Spinal cord (tissue), 10 donors: ENCODE results near the gene DIP2C. TPM values are rescaled to one million over a fixed set of nuclear protein-coding genes. Genes with fewer than 3 reads are reported as not detected.

Source experiments
- DNase-seq, 6 donors: peaks; one replicate each; pipeline versions ENCODE4 v3.0.0 to v3.0.0-alpha.2; 2013 to 2015; ENCODE audit warnings: low spot score in 6 of 6, low read depth in 4 of 6
- H3K27ac ChIP-seq: one replicate; pipeline ENCODE4 v1.5.1; 2013; ENCODE audit warnings: low read depth, low read length, control low read depth
- H3K27me3 ChIP-seq: one replicate; pipeline ENCODE4 v1.6.1; 2013; ENCODE audit warnings: low read length; ENCODE audit not compliant: control insufficient read depth, insufficient read depth
- H3K36me3 ChIP-seq: one replicate; pipeline ENCODE4 v1.6.1; 2013; ENCODE audit warnings: low read length; ENCODE audit not compliant: control insufficient read depth, insufficient read depth
- H3K4me1 ChIP-seq: one replicate; pipeline ENCODE4 v1.6.1; 2013; ENCODE audit warnings: low read length; ENCODE audit not compliant: control insufficient read depth, insufficient read depth
- H3K4me3 ChIP-seq: one replicate; pipeline ENCODE4 v1.5.1; 2013; ENCODE audit warnings: low read depth, low read length, control low read depth
- H3K9me3 ChIP-seq: one replicate; pipeline ENCODE4 v1.6.1; 2013; ENCODE audit warnings: low read length; ENCODE audit not compliant: control insufficient read depth, insufficient read depth
- WGBS: methylation state at CpG from one replicate; pipeline ENCODE4 v1.1.5; 2013; ENCODE audit warnings: missing lambda C conversion rate; ENCODE audit not compliant: insufficient coverage; 5-methylcytosine and 5-hydroxymethylcytosine counted together
- polyA plus RNA-seq, 2 donors: library from polyadenylated mRNA; unstranded; fragments of 120-200 nt; gene quantifications; one replicate each; pipeline ENCODE4 v1.2.1, GENCODE V29; 2013; ENCODE audit not compliant: insufficient read length in 2 of 2
- total RNA-seq, 2 donors: library from RNA; depleted of rRNA in 1 of 2; stranded (reverse); fragments of 120-200 nt in 1 of 2; fragments of >200 nt in 1 of 2; gene quantifications; one replicate each; pipeline versions ENCODE4 v1.2.3 to v1.2.4, GENCODE V29; 2013 to 2014
- donor health status: healthy.

Gene DIP2C
- total and polyA plus RNA-seq, 4 donors, result 15.4 to 36.3 (median 29.3) TPM

- Histone ChIP-seq H3K36me3 (peaks cover 70% of the 10 kb centered on the region), H3K9me3 (no peaks in the 10 kb centered on the region), H3K27me3 (no peaks in the 10 kb centered on the region), H3K4me1 (peaks cover 27% of the 10 kb centered on the region), H3K27ac (no peak overlapping the region), H3K4me3 (no peak overlapping the region)
- DNase-seq, result no peak
- WGBS, result 96% methylated on average over 23 of the region's 23 CpGs
Observed at GRCh38 chr10:389836-390448, 299.5 kb downstream of the DIP2C start.

- DNase-seq, result no peak
- Histone ChIP-seq H3K4me3 (no peak overlapping the region), H3K9me3 (no peaks in the 10 kb centered on the region), H3K36me3 (peaks cover 76% of the 10 kb centered on the region), H3K27me3 (no peaks in the 10 kb centered on the region), H3K27ac (no peak overlapping the region), H3K4me1 (peaks cover 23% of the 10 kb centered on the region)
- WGBS, result 91% methylated on average over 5 of the region's 16 CpGs
Observed at GRCh38 chr10:389261-389790, 300.1 kb downstream of the DIP2C start.

- no peak overlapping the region for H3K27ac ChIP-seq
- peaks cover 20% of the 10 kb centered on the region for H3K4me1 ChIP-seq
- DNase-seq, result no peak
- H3K9me3 ChIP-seq, result no peaks in the 10 kb centered on the region
- H3K27me3 ChIP-seq, result no peaks in the 10 kb centered on the region
- no peak overlapping the region for H3K4me3 ChIP-seq
- 97% methylated on average over 11 of the region's 13 CpGs for WGBS
- H3K36me3 ChIP-seq, result peaks cover 83% of the 10 kb centered on the region
Observed at GRCh38 chr10:388661-389045, 300.8 kb downstream of the DIP2C start.

- Histone ChIP-seq H3K4me3 (no peak overlapping the region), H3K4me1 (peaks cover 20% of the 10 kb centered on the region), H3K36me3 (peaks cover 83% of the 10 kb centered on the region), H3K27ac (no peak overlapping the region), H3K9me3 (no peaks in the 10 kb centered on the region), H3K27me3 (no peaks in the 10 kb centered on the region)
- DNase-seq, result no peak
- 78% methylated on average over 9 of the region's 16 CpGs for WGBS
Observed at GRCh38 chr10:387909-388660, 301.4 kb downstream of the DIP2C start.

- no peak for DNase-seq
- H3K27me3 ChIP-seq, result no peaks in the 10 kb centered on the region
- peaks cover 16% of the 10 kb centered on the region for H3K4me1 ChIP-seq
- no peak overlapping the region for H3K27ac ChIP-seq
- peaks cover 78% of the 10 kb centered on the region for H3K36me3 ChIP-seq
- no peaks in the 10 kb centered on the region for H3K9me3 ChIP-seq
- H3K4me3 ChIP-seq, result no peak overlapping the region
- WGBS, result 75% methylated on average over 4 of the region's 5 CpGs
Observed at GRCh38 chr10:387593-387891, 301.9 kb downstream of the DIP2C start.

GRCh38 chr10:386771-387592 lies 302.5 kb downstream of the DIP2C start:
- Histone ChIP-seq H3K36me3 (peaks cover 73% of the 10 kb centered on the region), H3K27me3 (no peaks in the 10 kb centered on the region), H3K27ac (no peak overlapping the region), H3K9me3 (no peaks in the 10 kb centered on the region), H3K4me1 (peaks cover 11% of the 10 kb centered on the region), H3K4me3 (no peak overlapping the region)
- DNase-seq, result no peak
- 87% methylated on average over 21 of the region's 27 CpGs for WGBS

GRCh38 chr10:385571-386300 lies 303.7 kb downstream of the DIP2C start:
- 88% methylated on average over 28 of the region's 31 CpGs for WGBS
- Histone ChIP-seq H3K4me1 (peaks cover 5% of the 10 kb centered on the region), H3K27me3 (no peaks in the 10 kb centered on the region), H3K9me3 (no peaks in the 10 kb centered on the region), H3K27ac (no peak overlapping the region), H3K36me3 (peaks cover 75% of the 10 kb centered on the region), H3K4me3 (no peak overlapping the region)
- no peak for DNase-seq

- no peaks in the 10 kb centered on the region for H3K9me3 ChIP-seq
- DNase-seq, result no peak
- peaks cover 68% of the 10 kb centered on the region for H3K36me3 ChIP-seq
- H3K4me3 ChIP-seq, result no peak overlapping the region
- H3K4me1 ChIP-seq, result peaks cover 5% of the 10 kb centered on the region
- 94% methylated on average over 26 of the region's 27 CpGs for WGBS
- H3K27me3 ChIP-seq, result no peaks in the 10 kb centered on the region
- no peak overlapping the region for H3K27ac ChIP-seq
Observed at GRCh38 chr10:384538-385305, 304.7 kb downstream of the DIP2C start.

GRCh38 chr10:383519-383918 lies 305.9 kb downstream of the DIP2C start:
- H3K27me3 ChIP-seq, result no peaks in the 10 kb centered on the region
- no peak overlapping the region for H3K27ac ChIP-seq
- DNase-seq, result no peak
- peaks cover 4% of the 10 kb centered on the region for H3K4me1 ChIP-seq
- H3K9me3 ChIP-seq, result no peaks in the 10 kb centered on the region
- 90% methylated on average over 3 of the region's 6 CpGs for WGBS
- H3K4me3 ChIP-seq, result no peak overlapping the region
- peaks cover 59% of the 10 kb centered on the region for H3K36me3 ChIP-seq
